GM12892 (cell line): ENCODE data around the gene ALG8.

Experiments
- DNase-seq: peaks from one replicate; pipeline ENCODE4 v3.0.0; 2011; ENCODE audit not compliant: insufficient read length
- FAIRE-seq: peaks from 2 replicates; lab custom pipeline; 2011; peaks lifted over from hg19 to GRCh38; lab: Jason Lieb, UNC
- POLR2A ChIP-seq: IDR thresholded peaks from 2 replicates; pipeline ENCODE4 v1.6.1; 2011; ENCODE audit warnings: low read depth, low read length, control low read depth
- POLR2AphosphoS5 ChIP-seq: IDR thresholded peaks from 2 replicates; pipeline ENCODE4 v1.6.1; 2011; ENCODE audit warnings: low read depth, low read length, control low read depth
- TAF1 ChIP-seq: IDR thresholded peaks from 2 replicates; pipeline ENCODE4 v1.6.1; 2011; ENCODE audit warnings: low read depth, mild to moderate bottlenecking, control low read depth, low read length, borderline replicate concordance

ALG8 gene

DNA sequence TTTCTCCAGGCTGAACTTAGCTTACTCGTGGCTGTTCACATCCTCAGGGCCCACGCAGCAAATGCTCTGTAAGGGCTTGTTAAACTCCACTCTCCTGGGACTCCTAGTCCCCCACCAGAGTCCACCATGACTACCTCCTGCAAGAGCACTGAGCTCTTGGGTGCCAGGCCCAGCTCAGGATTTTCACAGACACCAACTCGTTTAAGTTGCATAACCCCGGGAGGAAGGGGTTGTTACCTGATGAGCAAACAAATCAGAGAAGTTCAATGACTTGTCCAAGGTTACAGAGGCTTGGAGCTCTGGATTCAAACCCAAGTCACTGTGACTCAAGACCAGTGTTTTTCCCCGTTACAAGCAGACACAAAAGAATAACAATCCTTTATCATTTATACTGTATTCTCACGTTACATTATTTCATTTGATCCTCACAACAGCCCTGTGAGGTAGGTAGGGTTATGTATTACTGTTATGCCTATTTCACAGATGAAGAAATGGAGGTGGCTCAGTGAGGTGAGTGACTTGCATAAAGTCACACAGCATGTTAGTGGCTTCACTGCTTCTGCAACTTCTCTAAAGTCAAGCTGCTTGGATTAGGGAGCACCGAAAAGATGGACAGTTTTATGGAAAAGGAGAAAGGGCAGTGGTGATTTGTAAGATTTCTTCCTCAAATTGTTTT, 31.6 kb upstream of the ALG8 start:
- FAIRE-seq: no peak
- no peak for DNase-seq

GRCh38 chr11:78170413-78170812, 31.0 kb upstream of the ALG8 start:
- FAIRE-seq (no peak), DNase-seq (no peak)
- TF ChIP-seq POLR2AphosphoS5 (no peak), TAF1 (no peak), POLR2A (no peak)

More for the DNA sequence above, 31.6 kb upstream of the ALG8 start:
- TF ChIP-seq TAF1: no peak

DNA sequence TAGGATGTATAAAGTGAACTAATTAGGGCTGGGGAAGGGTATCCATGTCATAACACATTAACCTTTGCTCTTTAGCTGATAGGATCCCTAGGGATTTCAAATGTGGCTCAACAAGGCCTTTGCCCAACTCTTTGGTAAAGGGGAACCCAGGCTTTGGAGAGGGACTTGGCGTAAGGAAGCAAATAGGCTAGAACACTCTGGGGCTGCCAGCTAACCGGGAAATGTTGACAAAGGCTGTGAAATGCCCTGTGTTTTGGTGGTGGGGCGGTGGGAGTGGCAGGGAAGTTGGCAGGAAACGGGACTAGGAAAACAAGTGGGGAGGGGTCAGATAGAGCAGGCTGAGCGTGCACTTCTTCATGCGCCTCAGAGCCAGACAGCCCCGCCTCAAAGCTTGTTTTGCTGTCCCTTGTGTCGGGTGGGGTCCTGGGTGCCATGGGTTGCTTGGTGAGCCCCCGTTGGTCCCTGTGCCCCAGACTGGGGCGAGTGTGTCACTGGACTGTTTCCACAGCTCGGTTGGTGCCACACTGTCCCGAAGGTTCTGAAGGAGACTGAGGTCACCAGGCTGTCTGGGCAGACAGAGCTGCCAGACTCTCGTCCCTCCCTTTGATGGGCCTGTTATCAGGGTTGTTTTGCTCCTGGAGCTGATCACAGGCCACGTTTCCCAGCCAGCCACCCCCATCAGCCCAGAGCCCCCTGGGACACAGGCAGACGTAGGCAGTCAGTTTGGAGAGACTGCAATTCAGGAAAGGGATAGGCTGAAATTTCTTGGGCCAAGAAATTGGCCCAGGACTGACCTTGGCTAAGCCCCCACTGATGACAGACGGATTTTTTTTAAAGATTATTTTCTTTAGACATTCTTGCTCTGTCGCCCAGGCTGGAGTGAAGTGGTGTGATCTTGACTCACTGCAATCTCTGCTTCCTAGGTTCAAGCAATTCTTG, 29.4 kb upstream of the ALG8 start:
- TF ChIP-seq TAF1: no peak
- no peak for TF ChIP-seq POLR2A
- TF ChIP-seq POLR2AphosphoS5: no peak
- FAIRE-seq: no peak

DNA sequence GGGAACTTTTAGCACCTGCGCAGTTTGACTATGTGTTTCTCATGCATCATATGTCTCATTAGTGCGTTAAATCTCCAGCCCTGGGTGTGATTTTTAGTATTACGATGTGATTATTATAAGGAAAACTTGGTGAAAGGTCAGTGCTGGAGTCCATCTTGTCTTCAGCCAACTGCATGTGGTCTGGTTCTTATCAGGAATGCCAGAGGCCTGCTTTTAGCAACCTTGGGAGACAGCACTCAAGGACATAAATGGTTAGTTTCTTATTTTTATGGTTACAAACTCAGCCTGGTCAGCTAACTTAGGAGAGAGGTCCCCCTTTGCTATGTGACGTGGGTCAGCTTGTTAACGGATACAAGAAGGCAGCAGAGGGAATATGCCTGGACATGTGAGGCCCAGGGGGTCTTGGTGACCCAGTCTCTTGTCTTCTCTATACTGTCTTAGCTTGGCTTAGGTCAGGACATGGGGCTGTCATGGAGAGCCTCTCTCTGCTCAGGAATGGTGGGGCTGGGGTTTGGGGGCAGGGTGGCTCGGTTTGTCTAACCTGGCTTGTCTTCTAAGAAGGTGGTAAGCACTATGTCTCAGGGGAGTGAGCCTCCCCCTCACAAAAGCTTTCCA, 27.5 kb upstream of the ALG8 start:
- TF ChIP-seq TAF1 (no peak), POLR2AphosphoS5 (no peak), POLR2A (no peak)
- FAIRE-seq: no peak
- DNase-seq: no peak

More for the DNA sequence above, 29.4 kb upstream of the ALG8 start:
- no peak for DNase-seq

GRCh38 chr11:78164471-78164870, 25.0 kb upstream of the ALG8 start:
- DNase-seq (no peak), FAIRE-seq (no peak)
- TF ChIP-seq POLR2A: no peak
- no peak for TF ChIP-seq POLR2AphosphoS5
- no peak for TF ChIP-seq TAF1

DNA sequence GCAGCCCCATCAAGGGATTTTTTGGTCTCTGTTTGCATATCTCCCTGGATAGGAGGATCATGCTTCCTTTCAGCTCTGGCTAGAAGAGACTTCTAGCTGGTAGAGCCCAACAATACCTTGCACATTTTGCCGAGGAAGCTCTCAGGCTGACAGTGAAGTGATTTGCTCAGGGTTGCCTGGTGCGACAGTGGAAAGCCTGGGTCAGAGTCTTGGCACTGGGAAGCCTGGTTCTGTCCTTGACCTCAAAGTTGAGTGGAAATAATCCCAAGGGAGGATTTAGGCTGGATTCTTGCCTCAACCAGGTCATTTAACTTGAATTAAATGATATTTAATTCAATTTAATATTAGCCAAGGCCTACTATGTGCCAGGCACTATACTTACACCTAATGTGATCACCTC, 24.4 kb upstream of the ALG8 start:
- FAIRE-seq (no peak), DNase-seq (no peak)
- no peak for TF ChIP-seq POLR2A
- TF ChIP-seq POLR2AphosphoS5: no peak
- no peak for TF ChIP-seq TAF1

DNA sequence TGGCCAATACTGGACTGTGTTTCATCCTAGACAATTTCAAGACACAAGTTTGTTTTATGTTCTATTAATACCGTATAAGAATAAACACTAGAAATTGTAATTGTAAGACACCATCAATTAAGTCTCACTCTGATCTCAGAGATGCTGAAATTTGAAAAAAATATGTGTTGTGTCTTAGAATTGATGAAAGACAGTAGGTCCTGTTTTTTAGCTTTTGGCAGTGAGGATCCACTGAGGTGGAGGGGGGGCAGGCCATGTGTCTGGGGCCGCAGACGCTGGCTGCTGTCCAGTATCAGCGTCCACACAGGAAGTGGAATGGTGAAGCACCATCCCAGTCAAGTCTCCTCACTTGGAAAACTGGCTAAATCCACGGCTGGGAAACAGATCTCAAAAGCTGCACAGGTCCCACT, 22.5 kb upstream of the ALG8 start:
- FAIRE-seq (no peak), DNase-seq (no peak)
- TF ChIP-seq POLR2A: no peak
- TF ChIP-seq TAF1: no peak

DNA sequence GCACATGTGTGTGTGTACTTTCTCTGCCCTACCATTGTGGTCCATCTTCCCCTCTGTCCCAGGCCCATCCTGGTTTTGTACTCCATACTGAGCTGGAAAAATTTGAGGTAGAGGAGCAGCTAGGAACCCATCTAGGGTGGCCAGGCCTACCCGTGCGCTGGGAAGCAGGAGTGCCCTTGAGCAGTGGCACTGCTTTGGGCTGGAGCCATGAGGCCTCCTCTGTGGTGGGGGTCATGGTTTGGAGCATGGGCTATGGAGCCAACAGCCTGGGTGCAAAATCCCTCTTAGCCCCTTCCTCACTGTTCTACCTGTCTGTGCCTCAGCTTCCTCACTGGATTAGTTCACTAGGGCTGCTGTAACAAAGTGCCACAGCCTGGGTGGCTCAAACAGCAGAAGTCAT, 21.9 kb upstream of the ALG8 start:
- FAIRE-seq (no peak), DNase-seq (no peak)
- no peak for TF ChIP-seq TAF1
- TF ChIP-seq POLR2A: no peak
- no peak for TF ChIP-seq POLR2AphosphoS5

GRCh38 chr11:78160557-78160956, 21.1 kb upstream of the ALG8 start:
- TF ChIP-seq TAF1 (no peak), POLR2A (no peak), POLR2AphosphoS5 (no peak)
- no peak for FAIRE-seq
- DNase-seq: no peak

DNA sequence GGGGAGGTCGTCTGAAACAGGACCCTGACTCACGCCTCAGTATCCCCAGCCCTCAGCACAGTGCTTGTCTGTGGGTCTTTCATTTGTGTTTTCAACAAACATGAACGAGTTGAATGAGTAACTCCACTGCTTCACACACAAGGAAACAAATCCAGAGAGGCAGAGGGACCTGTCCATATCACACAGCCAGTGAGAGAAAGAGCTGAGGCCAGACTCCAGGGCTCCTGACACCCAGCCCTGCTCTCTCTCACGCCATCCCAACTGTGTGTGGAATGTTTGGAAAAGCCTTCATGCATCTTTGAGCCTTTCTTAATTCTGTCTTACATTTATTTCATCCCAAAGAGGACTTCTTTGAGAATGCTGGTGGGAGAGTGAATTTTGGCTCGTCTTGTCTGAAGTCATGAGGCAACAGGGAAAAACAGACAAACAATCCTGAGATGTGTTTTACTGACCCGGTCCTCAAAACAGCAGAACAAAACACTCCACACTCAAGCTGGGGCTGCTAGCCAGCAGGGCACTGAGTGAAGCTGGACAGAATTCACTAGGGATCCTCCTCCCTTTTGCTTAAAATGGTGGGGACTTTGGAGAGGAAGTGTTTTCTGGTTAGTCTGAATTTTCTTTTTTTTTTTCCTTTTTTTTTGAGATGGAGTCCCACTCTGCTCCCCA, 19.7 kb upstream of the ALG8 start:
- no peak for FAIRE-seq
- TF ChIP-seq POLR2A (no peak), TAF1 (no peak), POLR2AphosphoS5 (no peak)

DNA sequence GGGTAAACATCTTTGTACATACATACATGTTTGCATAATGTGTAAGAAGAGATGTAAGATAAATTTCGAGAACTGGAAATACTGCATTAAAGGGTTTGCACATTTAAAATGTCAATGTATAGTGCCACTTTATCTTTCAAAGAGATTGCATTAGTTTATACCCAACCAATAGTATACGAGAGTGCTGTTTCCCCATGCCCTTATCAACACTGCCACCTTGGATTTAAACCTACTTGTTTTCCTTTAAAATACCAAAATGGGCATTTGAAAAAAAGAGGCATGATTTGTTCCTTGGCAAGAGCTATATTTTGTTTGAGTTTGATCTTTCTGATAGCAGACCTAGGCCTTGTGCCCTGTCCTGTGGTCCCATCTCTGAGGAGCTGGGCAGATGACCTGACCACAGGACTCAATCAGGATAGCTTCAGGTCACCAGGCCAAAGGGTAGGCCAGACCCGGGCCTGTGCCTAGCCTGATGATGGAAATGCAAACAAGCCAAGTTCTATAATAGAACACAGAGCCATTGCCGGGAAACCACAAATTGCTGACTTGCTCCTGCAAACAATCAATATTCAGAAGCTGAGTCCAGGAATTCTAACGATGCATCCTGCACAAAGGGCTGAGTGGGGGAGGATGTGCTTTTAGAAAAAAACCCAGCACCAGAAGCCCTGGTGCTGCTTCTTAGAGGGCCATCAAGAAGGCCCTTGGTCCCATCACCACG, 16.9 kb upstream of the ALG8 start:
- FAIRE-seq (no peak), DNase-seq (no peak)
- TF ChIP-seq POLR2A (no peak), POLR2AphosphoS5 (no peak), TAF1 (no peak)

More for the DNA sequence above, 19.7 kb upstream of the ALG8 start:
- DNase-seq: no peak

DNA sequence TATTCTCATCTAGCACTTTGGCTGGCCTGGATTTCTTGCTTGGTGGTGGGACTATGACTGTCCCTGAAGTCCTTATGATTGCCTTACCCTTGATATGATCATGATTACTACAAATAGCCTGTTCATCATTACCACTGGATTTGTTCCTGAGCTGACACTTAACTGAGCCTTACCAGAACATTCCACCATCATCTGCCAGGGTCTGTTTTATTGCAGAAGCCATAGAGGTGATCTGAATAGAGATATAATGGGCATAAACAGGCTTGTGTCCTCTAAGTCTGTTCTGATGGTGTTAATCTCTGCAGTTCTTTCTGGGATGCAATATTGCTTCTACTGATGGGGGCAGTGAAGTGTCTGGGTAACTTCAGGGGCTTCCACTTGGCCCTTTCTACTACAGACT, 12.4 kb upstream of the ALG8 start:
- no peak for DNase-seq
- TF ChIP-seq POLR2AphosphoS5 (no peak), TAF1 (no peak), POLR2A (no peak)
- no peak for FAIRE-seq
